Measurements from ENCODE around the gene KCTD20. TPM values are rescaled to one million over a fixed set of nuclear protein-coding genes. Genes with fewer than 3 reads are reported as not detected.

Gene KCTD20
- total and polyA plus RNA-seq, 2 donors from 2014 or later: 11.5 to 35.6 TPM

DNA sequence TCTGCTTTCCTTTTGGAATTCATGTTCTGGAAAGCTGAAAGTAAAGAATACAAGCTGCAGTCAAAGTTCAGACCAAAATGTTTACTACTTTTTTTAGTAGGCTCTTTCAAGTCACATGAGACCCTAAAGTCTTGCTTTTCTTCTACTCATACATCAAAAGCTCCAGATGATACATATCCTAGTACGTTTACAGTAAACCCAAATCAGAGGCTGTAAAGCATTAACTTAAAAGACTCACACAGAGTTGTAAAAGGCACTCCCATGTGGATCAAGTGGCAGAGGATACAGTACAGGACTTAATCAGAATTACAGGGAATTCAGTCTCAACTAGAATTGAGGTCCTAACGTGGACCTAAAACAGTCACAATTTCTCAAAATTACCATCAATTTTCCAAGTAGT is 63.8 kb downstream of the KCTD20 start:
- Histone ChIP-seq H3K27ac (ENCODE audit: low read depth in 2 of 2, low read length in 2 of 2) (peak overlapping the region in 1 of 2 donors; percentile 35), H3K4me1 (ENCODE audit: control insufficient read depth in 2 of 3, insufficient read depth in 2 of 3, low read depth in 1 of 3, low read length in 3 of 3) (peaks cover 3 to 10% (median 6%) of the 10 kb centered on the region in 3 donors), H3K4me3 (ENCODE audit: low read length in 3 of 3) (no peak overlapping the region), H3K9me3 (ENCODE audit: control insufficient read depth in 2 of 3, insufficient read depth in 1 of 3, low read length in 3 of 3) (no peaks in the 10 kb centered on the region), H3K9ac (ENCODE audit: low read length in 3 of 3) (no peak overlapping the region), H3K27me3 (ENCODE audit: control insufficient read depth, insufficient read depth, low read length) (no peaks in the 10 kb centered on the region), H3K36me3 (ENCODE audit: control insufficient read depth in 2 of 3, insufficient read depth in 3 of 3, low read length in 3 of 3) (peaks cover 2 to 4% (median 3%) of the 10 kb centered on the region in 3 donors)
- TF ChIP-seq, protein P1, sequence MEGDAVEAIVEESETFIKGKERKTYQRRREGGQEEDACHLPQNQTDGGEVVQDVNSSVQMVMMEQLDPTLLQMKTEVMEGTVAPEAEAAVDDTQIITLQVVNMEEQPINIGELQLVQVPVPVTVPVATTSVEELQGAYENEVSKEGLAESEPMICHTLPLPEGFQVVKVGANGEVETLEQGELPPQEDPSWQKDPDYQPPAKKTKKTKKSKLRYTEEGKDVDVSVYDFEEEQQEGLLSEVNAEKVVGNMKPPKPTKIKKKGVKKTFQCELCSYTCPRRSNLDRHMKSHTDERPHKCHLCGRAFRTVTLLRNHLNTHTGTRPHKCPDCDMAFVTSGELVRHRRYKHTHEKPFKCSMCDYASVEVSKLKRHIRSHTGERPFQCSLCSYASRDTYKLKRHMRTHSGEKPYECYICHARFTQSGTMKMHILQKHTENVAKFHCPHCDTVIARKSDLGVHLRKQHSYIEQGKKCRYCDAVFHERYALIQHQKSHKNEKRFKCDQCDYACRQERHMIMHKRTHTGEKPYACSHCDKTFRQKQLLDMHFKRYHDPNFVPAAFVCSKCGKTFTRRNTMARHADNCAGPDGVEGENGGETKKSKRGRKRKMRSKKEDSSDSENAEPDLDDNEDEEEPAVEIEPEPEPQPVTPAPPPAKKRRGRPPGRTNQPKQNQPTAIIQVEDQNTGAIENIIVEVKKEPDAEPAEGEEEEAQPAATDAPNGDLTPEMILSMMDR (IDR thresholded peaks at IDR 0.05; ENCODE audit: borderline replicate concordance, extremely low read depth, insufficient read depth): no peak
- no peak for FAIRE-seq
- peak in 2 of 5 donors; percentile 49 to 67 for DNase-seq
- intact Hi-C loops (cut with DNase I): no loop called here

DNA sequence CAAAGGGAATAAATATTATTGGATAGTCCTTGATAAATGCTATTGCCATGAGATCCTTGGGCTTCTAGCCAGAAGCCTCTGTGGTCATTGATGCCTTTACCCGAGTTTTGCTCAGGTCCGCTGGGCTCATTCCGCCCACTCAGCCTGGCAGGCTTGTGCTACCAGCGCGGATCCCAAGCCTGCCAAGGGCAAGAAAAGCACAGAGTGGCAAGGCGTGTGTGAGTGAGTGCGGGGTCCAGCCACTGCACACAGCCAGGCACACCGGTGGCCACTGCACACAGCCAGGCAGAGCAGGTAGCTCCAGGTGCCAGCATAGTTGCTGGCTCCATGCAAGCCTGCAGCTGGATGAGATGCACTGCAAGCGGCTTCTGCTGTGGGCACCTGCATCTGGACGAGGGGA is 65.7 kb downstream of the KCTD20 start:
- Histone ChIP-seq H3K27me3 (ENCODE audit: control insufficient read depth, insufficient read depth, low read length) (no peaks in the 10 kb centered on the region), H3K9ac (ENCODE audit: low read length in 3 of 3) (no peak overlapping the region), H3K4me1 (ENCODE audit: control insufficient read depth in 2 of 3, insufficient read depth in 2 of 3, low read depth in 1 of 3, low read length in 3 of 3) (peaks cover 3 to 10% (median 6%) of the 10 kb centered on the region in 3 donors), H3K4me3 (ENCODE audit: low read length in 3 of 3) (no peak overlapping the region), H3K9me3 (ENCODE audit: control insufficient read depth in 2 of 3, insufficient read depth in 1 of 3, low read length in 3 of 3) (no peaks in the 10 kb centered on the region), H3K36me3 (ENCODE audit: control insufficient read depth in 2 of 3, insufficient read depth in 3 of 3, low read length in 3 of 3) (peaks cover 2 to 4% (median 3%) of the 10 kb centered on the region in 3 donors), H3K27ac (ENCODE audit: low read depth in 2 of 2, low read length in 2 of 2) (no peak overlapping the region)
- DNase-seq (no peak), FAIRE-seq (no peak)
- TF ChIP-seq, protein P1 (IDR thresholded peaks at IDR 0.05; ENCODE audit: borderline replicate concordance, extremely low read depth, insufficient read depth): no peak
- intact Hi-C loops (cut with DNase I): no loop called here

DNA sequence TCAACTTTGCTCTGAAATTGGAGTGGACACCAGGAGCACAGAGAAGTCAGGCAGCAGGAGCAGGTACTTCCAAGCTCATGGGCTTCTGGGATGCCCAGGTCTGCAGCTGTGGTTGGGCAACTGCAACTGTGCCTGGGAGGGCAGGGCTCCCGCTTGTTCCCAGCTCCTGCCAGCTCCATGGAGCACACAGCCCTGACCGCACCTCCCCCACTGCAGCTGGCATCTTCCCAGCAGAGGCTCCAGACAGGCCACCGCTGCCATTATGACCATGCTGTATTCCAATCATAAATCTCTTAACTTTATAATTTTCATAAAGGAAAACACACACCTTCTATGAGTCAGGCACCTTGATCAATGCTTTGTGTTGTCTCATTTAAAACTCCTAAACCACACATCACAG is 67.6 kb downstream of the KCTD20 start:
- Histone ChIP-seq H3K27me3 (ENCODE audit: control insufficient read depth, insufficient read depth, low read length) (no peaks in the 10 kb centered on the region), H3K9ac (ENCODE audit: low read length in 3 of 3) (no peak overlapping the region), H3K27ac (ENCODE audit: low read depth in 2 of 2, low read length in 2 of 2) (no peak overlapping the region), H3K9me3 (ENCODE audit: control insufficient read depth in 2 of 3, insufficient read depth in 1 of 3, low read length in 3 of 3) (no peaks in the 10 kb centered on the region), H3K4me3 (ENCODE audit: low read length in 3 of 3) (no peak overlapping the region), H3K4me1 (ENCODE audit: control insufficient read depth in 2 of 3, insufficient read depth in 2 of 3, low read depth in 1 of 3, low read length in 3 of 3) (peaks cover 3 to 19% (median 6%) of the 10 kb centered on the region in 3 donors), H3K36me3 (ENCODE audit: control insufficient read depth in 2 of 3, insufficient read depth in 3 of 3, low read length in 3 of 3) (peaks cover 2 to 4% (median 3%) of the 10 kb centered on the region in 3 donors)
- TF ChIP-seq, protein P1 (IDR thresholded peaks at IDR 0.05; ENCODE audit: borderline replicate concordance, extremely low read depth, insufficient read depth): no peak
- FAIRE-seq (no peak), DNase-seq (no peak)
- intact Hi-C loops (cut with DNase I): no loop called here

All from kidney (tissue), 14 donors.